Caco-2 (cell line): ENCODE measurements around the gene SQOR. TPM values are rescaled to one million over a fixed set of nuclear protein-coding genes. Genes with fewer than 3 reads are reported as not detected.

Experiments used
- BruUV-seq: library from RNA; stranded (reverse); fragments of 400-500 nt; replicated peaks from 2 replicates; lab custom pipeline; 2021; lab: Mats Ljungman, UMichigan
- CTCF ChIA-PET: fragments of 300-600 bp; sonication (Branson Sonifier 250); formaldehyde crosslinking; loops from one replicate; lab custom pipeline; 2022; ENCODE audit warnings: antibody characterized with exemption; lab: Charles Lee
- POLR2A ChIA-PET: fragments of 300-600 bp; sonication (Branson Sonifier 250); formaldehyde crosslinking; loops from one replicate; lab custom pipeline; 2022; ENCODE audit warnings: antibody characterized with exemption; lab: Charles Lee
- DNase-seq, 2 experiments: peaks; one replicate each; pipeline versions ENCODE4 v3.0.0 to v3.0.0-alpha.2; 2020 to 2022
- H3K27me3 ChIP-seq: replicated peaks from 2 replicates; pipeline ENCODE4 v1.6.0; 2011; ENCODE audit warnings: low read length; ENCODE audit not compliant: control insufficient read depth, insufficient read depth
- H3K36me3 ChIP-seq: 2 replicates; pipeline ENCODE4 v1.5.1; 2011; ENCODE audit warnings: low read length; ENCODE audit not compliant: control insufficient read depth, insufficient read depth
- H3K4me1 ChIP-seq: fragments of 250-450 bp; sonication (Bioruptor Pico); 2 replicates; pipeline ENCODE4 v1.5.1; 2020; ENCODE audit warnings: mild to moderate bottlenecking
- H3K4me3 ChIP-seq: 2 replicates; pipeline ENCODE4 v1.5.1; 2011; ENCODE audit warnings: low read depth, mild to moderate bottlenecking, control low read depth, low read length
- H3K9me3 ChIP-seq: fragments of 250-450 bp; sonication (Bioruptor Pico); 2 replicates; pipeline ENCODE4 v1.5.1; 2020; ENCODE audit warnings: mild to moderate bottlenecking, moderate library complexity
- H3K27ac Mint-ChIP-seq: one replicate; pipeline ENCODE4 v1.8.0; 2022; ENCODE audit warnings: mixed read lengths; ENCODE audit not compliant: unreplicated experiment
- H3K27me3 Mint-ChIP-seq: one replicate; pipeline ENCODE4 v1.8.0; 2022; ENCODE audit warnings: mixed read lengths; ENCODE audit not compliant: insufficient read depth, unreplicated experiment
- H3K36me3 Mint-ChIP-seq: one replicate; pipeline ENCODE4 v1.8.0; 2022; ENCODE audit warnings: mild to moderate bottlenecking, mixed read lengths; ENCODE audit not compliant: insufficient read depth, unreplicated experiment
- H3K4me1 Mint-ChIP-seq: one replicate; pipeline ENCODE4 v1.8.0; 2022; ENCODE audit warnings: low read depth, mixed read lengths; ENCODE audit not compliant: unreplicated experiment
- H3K4me3 Mint-ChIP-seq: one replicate; pipeline ENCODE4 v1.8.0; 2022; ENCODE audit warnings: mild to moderate bottlenecking, moderate library complexity, mixed read lengths; ENCODE audit not compliant: unreplicated experiment
- H3K9me3 Mint-ChIP-seq: one replicate; pipeline ENCODE4 v1.8.0; 2022; ENCODE audit warnings: mixed read lengths; ENCODE audit not compliant: unreplicated experiment
- intact Hi-C: fragments of 100-400 bp; cut with micrococcal nuclease; formaldehyde crosslinking; loops from one replicate; pipeline ENCODE4 v1.10.0; 2022; ENCODE audit not compliant: unreplicated experiment
- total RNA-seq: library from RNA; stranded (reverse); gene quantifications from 2 replicates; pipeline ENCODE4 v1.2.3, GENCODE V29; 2022
- TF ChIP-seq, protein P1 (sequence below), 2 experiments: fragments of 200-600 bp in 1 of 2; IDR thresholded peaks; 1 replicate in 1 of 2; 2 replicates in 1 of 2; pipeline versions ENCODE4 v1.5.1 to v1.8.0; 2011 to 2022; ENCODE audit warnings: antibody characterized with exemption in 1 of 2, control low read depth in 1 of 2, inconsistent platforms in 1 of 2, low read depth in 1 of 2, low read length in 1 of 2, mild to moderate bottlenecking in 1 of 2, moderate library complexity in 1 of 2; ENCODE audit not compliant: insufficient read depth in 1 of 2, severe bottlenecking in 1 of 2, unreplicated experiment in 1 of 2

Gene SQOR
- total RNA-seq, 1 experiment from 2014 or later: 5.0 TPM

- Histone ChIP-seq H3K36me3 (peaks cover 1% of the 10 kb centered on the region; the same call in 1 of the 2 replicates), H3K4me3 (no peak overlapping the region), H3K27me3 (no peaks in the 10 kb centered on the region), H3K9me3 (no peaks in the 10 kb centered on the region), H3K4me1 (peaks cover 8% of the 10 kb centered on the region)
- no peak for DNase-seq
- ChIA-PET POLR2A (no interaction called here), CTCF (no interaction called here)
- Mint-ChIP-seq H3K36me3 (no peaks in the 10 kb centered on the region), H3K4me3 (no peak overlapping the region), H3K27ac (no peak overlapping the region), H3K9me3 (no peaks in the 10 kb centered on the region), H3K4me1 (no peaks in the 10 kb centered on the region), H3K27me3 (no peaks in the 10 kb centered on the region)
- TF ChIP-seq, protein P1, sequence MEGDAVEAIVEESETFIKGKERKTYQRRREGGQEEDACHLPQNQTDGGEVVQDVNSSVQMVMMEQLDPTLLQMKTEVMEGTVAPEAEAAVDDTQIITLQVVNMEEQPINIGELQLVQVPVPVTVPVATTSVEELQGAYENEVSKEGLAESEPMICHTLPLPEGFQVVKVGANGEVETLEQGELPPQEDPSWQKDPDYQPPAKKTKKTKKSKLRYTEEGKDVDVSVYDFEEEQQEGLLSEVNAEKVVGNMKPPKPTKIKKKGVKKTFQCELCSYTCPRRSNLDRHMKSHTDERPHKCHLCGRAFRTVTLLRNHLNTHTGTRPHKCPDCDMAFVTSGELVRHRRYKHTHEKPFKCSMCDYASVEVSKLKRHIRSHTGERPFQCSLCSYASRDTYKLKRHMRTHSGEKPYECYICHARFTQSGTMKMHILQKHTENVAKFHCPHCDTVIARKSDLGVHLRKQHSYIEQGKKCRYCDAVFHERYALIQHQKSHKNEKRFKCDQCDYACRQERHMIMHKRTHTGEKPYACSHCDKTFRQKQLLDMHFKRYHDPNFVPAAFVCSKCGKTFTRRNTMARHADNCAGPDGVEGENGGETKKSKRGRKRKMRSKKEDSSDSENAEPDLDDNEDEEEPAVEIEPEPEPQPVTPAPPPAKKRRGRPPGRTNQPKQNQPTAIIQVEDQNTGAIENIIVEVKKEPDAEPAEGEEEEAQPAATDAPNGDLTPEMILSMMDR (IDR thresholded peaks at IDR 0.05; ENCODE audit: insufficient read depth in 1 of 2, low read depth in 1 of 2, low read length in 1 of 2, severe bottlenecking in 1 of 2, unreplicated experiment in 1 of 2): no peak
- BruUV-seq: no TSS peak
- intact Hi-C loops: no loop called here
Observed at GRCh38 chr15:45664451-45664850, 29.6 kb downstream of the SQOR start.

GRCh38 chr15:45665261-45665660 is 30.4 kb downstream of the SQOR start:
- peaks cover 8% of the 10 kb centered on the region for H3K4me1 ChIP-seq
- peaks cover 1% of the 10 kb centered on the region; the same call in 1 of the 2 replicates for H3K36me3 ChIP-seq
- TF ChIP-seq, protein P1 (IDR thresholded peaks at IDR 0.05; ENCODE audit: insufficient read depth in 1 of 2, low read depth in 1 of 2, low read length in 1 of 2, severe bottlenecking in 1 of 2, unreplicated experiment in 1 of 2): no peak
- POLR2A ChIA-PET: no interaction called here
- DNase-seq: no peak
- Mint-ChIP-seq H3K36me3 (no peaks in the 10 kb centered on the region), H3K27me3 (no peaks in the 10 kb centered on the region), H3K9me3 (no peaks in the 10 kb centered on the region), H3K27ac (no peak overlapping the region), H3K4me1 (no peaks in the 10 kb centered on the region), H3K4me3 (no peak overlapping the region)
- BruUV-seq: no TSS peak
- H3K27me3 ChIP-seq: no peaks in the 10 kb centered on the region
- intact Hi-C loops: no loop called here
- no peaks in the 10 kb centered on the region for H3K9me3 ChIP-seq
- H3K4me3 ChIP-seq: no peak overlapping the region
- CTCF ChIA-PET: no interaction called here

- no peak overlapping the region for H3K4me3 Mint-ChIP-seq
- H3K4me3 ChIP-seq: no peak overlapping the region
- H3K36me3 ChIP-seq: peaks cover 1% of the 10 kb centered on the region; the same call in 1 of the 2 replicates
- peak overlapping the region; percentile 23 for H3K27ac Mint-ChIP-seq
- intact Hi-C loops: no loop called here
- H3K27me3 ChIP-seq: no peaks in the 10 kb centered on the region
- BruUV-seq: no TSS peak
- no peaks in the 10 kb centered on the region for H3K36me3 Mint-ChIP-seq
- H3K4me1 ChIP-seq: no peaks in the 10 kb centered on the region
- no peaks in the 10 kb centered on the region for H3K27me3 Mint-ChIP-seq
- H3K9me3 Mint-ChIP-seq: no peaks in the 10 kb centered on the region
- no peaks in the 10 kb centered on the region for H3K9me3 ChIP-seq
- TF ChIP-seq, protein P1 (IDR thresholded peaks at IDR 0.05; ENCODE audit: insufficient read depth in 1 of 2, low read depth in 1 of 2, low read length in 1 of 2, severe bottlenecking in 1 of 2, unreplicated experiment in 1 of 2): no peak
- CTCF ChIA-PET: no interaction called here
- POLR2A ChIA-PET: no interaction called here
- H3K4me1 Mint-ChIP-seq: no peaks in the 10 kb centered on the region
- DNase-seq: no peak
Observed at GRCh38 chr15:45666119-45666875, 31.5 kb downstream of the SQOR start.
